Esophagus mucosa (tissue), 1 donor: ENCODE results near the gene CCDC134. TPM values are rescaled to one million over a fixed set of nuclear protein-coding genes. Genes with fewer than 3 reads are reported as not detected.

Experiments
- total RNA-seq: library from RNA; stranded (reverse); gene quantifications from one replicate; pipeline ENCODE4 v1.2.4, GENCODE V29; 2023
- donor health status: DM: yes; HTN: yes; CAD: no.

Gene CCDC134
- total RNA-seq, 1 donor from 2014 or later = 6.9 TPM

Other genes with a start within 250 kb of the CCDC134 start
- 0.08 TPM for gene CSDC2, start 239.7 kb upstream of the CCDC134 start, total RNA-seq
- 30.0 TPM for gene PMM1, start 210.8 kb upstream of the CCDC134 start, total RNA-seq
- 36.7 TPM for gene DESI1, start 179.6 kb upstream of the CCDC134 start, total RNA-seq
- gene XRCC6, start 179.4 kb upstream of the CCDC134 start, total RNA-seq = 181 TPM
- gene SNU13, start 111.8 kb upstream of the CCDC134 start, total RNA-seq = 105 TPM
- 1.3 TPM for gene MEI1, start 101.2 kb upstream of the CCDC134 start, total RNA-seq
- gene SREBF2, start 32.4 kb downstream of the CCDC134 start, total RNA-seq = 131 TPM
- 0.16 TPM for gene SHISA8, start 114.4 kb downstream of the CCDC134 start, total RNA-seq
- gene TNFRSF13C, start 126.1 kb downstream of the CCDC134 start, total RNA-seq = 1.00 TPM
- 10.6 TPM for gene CENPM, start 146.5 kb downstream of the CCDC134 start, total RNA-seq
- gene SEPTIN3, start 168.8 kb downstream of the CCDC134 start, total RNA-seq = 0.24 TPM
- 0.60 TPM for gene WBP2NL, start 198.1 kb downstream of the CCDC134 start, total RNA-seq